RPMI8226 (cell line): ENCODE results near the gene PNMA6E.
"Not testable (repeated sequence)": the region's sequence is repeated elsewhere in the genome, so short reads cannot be mapped to it uniquely, and the experiment has no call there.

ENCODE experiments used
- DNase-seq: peaks from one replicate; pipeline ENCODE4 v3.0.0-alpha.2; 2015

PNMA6E gene

DNA sequence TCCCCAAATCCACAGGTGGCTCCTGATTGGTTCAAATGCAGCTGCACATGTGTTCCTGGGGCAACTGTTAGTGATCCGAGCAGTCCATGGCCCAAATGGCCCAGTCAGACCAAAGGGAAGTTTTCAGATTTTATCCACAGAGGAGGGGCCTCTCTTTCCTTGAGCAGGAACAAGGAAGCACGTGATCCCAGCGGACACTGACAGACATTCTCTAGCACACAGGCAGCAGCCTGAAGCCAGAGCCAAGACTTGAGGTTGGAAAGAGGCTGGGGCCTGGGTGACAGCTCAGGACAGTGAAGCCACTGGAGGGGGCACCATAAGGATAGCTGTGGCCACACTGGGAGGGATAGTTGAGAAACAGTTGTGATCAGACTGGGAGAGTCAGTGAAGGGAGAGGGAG, 6.6 kb upstream of the PNMA6E start:
- DNase-seq = no peak

DNA sequence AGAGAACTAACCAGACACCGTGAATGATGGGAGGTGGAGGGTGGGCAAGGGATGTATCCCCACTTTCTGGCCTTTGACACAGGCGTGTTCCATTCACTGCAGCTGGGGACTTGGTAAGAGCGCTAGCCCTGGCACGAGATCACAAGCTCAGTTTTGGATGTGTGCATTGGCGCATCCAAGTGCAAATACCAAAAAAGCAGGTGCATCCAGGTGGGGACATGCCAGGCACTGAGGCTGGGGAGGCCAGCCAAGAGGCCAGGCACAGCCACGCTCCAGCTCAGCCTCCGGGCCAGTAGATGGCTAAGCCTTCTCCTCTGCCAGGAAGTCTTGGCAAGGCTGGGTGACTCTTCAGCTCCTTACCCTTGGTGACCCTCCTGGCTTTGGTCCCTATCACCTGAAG, 5.8 kb upstream of the PNMA6E start:
- DNase-seq = no peak

DNA sequence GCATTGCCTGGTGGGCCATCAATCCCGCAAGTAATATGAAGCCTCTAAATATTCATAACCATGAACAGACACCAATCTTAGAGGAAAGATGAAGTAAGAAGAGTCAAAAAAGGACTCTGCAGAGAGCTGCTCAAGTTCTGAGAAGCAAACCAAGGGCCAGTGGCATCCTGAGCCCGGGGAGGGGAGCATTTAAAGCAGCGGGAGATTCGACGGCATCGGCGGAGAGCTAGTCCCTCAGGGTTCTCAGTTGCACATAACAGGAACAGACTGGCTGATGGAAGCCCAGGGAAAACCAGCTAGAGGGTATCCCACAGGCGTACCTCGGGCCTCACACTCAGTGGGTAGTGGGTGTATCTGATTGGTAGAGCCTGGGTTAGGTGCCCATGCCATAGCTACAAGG, 4.9 kb upstream of the PNMA6E start:
- DNase-seq = no peak

DNA sequence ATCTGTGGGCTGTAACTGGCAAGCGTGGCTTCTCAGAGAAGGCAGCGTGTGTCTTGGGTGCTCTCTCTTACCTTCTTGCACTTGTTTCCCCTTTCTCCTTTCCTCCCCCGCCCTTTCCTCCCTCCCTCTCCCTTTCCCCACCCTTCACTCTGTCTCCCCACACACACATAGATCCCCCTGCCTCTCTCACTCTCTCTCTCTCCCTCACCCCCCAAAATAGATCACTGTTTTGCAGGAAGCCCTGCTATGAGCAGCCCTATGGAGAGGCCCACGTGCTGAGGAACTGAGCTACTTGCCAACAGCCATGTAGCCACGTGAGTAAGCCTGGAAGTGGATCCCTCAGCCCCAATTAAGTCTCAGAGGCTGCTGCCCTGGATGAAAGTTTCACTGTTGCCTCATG, 4.3 kb upstream of the PNMA6E start:
- DNase-seq = no peak

DNA sequence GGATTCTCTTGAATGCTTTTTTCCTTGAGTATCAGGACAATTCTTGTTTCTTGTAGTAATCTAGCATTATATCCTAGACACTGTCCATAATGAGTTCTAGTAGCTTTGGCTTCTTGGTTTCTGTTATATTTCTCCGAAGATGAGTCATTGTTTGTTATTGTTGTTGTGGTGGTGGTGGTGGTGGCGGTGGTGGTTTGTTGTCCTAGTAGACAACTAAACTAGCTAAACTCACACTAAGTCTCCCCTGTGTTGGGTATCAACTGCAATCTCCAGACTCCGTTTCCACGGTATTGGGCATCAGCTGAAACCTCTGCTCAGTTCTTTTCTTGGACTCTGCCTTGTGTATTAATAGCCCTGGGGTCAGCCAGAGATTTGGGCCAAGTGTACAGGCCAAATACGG, 3.2 kb upstream of the PNMA6E start:
- DNase-seq = not testable (repeated sequence)

DNA sequence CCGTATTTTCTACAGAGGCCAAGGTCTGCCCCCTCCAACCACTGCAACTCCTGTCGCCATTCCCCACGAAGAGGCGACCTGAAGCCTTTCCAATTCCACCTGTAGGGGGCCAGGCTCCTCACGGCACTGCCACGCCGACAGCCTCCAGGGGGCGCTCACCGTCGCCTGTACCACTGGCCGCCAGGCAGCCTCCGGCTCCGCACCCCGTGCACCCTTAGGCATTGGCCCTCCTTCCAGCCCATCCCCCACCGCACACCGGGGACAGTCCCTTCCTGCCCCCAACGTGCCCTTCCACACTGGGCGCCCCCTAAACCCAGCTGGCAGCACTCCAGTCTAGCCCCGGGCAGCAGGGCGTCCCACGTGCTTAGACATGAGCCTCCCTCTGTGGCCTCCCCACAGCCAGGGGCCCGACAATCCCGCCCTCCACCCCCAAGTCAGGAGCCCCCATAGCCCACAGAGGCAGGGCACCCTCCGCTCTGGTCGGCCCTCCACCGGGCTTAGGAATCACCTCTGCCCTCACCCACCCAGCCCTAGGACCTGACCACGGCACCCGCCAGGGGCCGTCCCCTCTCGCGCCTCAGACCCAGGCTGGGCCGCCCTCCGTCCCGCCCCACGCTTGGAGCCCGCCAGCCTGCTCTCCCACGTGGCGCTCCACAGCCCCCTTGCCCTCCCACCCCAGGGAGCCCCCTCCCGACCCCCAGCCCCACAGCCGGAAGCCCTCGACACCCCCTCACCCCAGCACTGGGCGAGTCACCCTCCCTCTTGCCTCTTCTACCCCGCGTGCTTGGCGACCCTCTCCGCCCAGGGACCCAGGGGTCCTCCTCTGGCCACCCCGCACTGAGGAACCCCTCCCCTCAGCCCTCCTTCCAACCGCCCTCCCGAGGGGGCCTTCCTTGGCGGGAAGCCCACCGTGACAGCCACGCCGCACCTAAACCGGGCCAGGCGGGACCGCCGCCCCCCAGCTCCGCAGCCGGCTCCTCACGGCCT, 711 bp downstream of the PNMA6E start:
- peak; percentile 72 for DNase-seq

DNA sequence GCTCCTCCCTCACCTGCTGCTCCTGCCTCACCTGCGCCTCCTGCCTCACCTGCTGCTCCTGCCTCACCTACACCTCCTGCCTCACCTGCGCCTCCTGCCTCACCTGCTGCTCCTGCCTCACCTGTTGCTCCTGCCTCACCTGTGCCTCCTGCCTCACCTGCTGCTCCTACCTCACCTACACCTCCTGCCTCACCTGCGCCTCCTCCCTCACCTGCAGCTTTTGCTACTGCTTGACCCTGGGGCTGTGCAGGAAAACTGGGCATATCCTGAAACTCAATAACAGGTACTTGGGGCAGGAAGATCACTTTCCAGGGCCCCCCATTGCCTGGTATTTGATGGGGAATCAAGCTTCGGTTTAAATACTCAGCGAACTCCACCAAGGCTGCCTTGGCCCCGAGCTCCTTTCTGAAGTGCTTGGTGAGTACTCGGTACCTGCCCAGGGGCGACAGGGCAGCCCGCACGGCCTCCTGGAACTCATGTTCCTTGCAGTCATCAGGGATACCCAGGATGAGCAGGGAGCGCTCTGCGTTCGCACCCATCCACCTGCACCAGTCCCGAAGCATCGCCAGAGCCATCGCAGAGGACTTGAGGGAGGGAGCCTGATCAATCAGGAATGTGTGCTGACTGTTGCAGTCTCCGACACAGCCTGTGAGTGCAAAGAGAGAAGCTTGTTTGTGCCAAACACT, 2.7 kb downstream of the PNMA6E start:
- DNase-seq = no peak

DNA sequence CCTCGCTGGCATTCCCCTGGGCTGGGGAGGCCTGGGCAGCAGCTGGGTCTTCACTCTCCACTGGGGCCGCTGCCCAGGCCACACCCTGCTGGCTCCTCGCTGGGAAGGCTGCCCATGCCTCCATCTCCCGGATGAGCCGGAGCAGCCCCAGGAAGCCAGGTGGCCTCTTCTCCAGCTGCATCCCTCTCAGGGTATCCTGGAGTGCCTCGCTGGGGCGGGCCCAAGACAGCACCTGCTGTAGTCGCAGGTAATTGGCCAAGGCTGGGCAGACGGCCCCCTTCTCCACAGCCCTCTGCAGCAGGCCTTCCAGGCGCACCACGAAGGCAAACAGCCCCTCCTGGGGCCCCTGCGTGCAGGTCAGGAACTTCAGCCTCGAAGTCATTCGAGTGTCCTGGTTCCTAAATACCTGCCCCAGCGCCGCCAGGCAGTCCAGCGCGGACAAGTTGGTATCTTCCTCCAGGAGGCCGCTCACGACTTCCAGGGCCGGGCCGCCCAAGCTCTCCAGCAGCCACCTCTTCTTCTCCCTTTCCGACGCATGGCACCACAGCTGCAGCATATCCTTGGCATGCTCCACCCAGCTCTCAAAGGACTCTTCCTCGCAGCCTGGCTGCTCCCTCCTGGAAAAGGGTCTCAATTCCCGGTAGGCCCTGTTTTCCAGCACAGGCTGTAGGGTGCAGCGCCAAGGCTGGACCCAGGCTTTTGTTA, 3.7 kb downstream of the PNMA6E start:
- no peak for DNase-seq

DNA sequence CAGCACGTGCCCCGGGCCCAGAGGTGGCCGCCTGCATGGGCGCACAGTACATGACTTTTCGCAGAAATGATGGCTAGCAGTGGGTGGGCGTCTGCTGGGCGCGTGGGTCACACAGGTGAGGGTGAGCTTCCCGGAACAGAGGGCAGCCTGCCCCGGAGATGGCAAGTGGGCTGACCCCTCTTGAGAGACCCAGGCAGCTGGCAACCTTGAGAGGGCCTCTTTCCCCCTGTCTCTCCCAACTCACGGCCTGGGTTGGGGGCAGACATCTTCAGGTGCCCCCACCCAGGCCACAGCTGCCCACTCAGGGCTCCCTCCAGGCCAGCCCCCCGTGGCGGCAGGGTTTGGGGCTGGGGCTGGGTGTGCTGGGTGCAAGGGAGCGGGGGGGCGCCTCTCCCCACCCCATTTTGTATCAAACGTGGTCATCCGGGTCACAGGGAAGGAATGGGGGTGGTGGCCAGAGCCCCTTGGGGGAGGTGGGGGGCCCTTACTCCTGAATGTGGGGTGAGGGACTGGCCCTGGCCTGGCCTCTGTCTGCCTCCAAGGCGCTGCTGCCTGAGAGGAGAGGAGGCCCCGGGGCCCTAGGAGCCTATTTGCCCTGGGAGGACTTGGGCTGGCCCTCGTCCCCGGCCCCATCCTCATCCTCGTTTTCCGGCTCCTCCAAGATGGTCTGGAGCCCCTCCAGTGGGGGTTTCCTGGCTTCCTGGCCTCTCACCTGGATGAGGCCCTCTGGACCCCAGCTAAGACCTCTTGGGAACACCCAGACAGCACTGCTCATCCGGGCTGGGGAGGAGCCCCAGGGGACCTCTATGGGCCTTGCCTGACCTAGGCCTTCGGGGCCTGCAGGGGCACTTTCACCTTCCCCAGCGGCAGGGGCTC, 4.6 kb downstream of the PNMA6E start:
- DNase-seq = no peak

DNA sequence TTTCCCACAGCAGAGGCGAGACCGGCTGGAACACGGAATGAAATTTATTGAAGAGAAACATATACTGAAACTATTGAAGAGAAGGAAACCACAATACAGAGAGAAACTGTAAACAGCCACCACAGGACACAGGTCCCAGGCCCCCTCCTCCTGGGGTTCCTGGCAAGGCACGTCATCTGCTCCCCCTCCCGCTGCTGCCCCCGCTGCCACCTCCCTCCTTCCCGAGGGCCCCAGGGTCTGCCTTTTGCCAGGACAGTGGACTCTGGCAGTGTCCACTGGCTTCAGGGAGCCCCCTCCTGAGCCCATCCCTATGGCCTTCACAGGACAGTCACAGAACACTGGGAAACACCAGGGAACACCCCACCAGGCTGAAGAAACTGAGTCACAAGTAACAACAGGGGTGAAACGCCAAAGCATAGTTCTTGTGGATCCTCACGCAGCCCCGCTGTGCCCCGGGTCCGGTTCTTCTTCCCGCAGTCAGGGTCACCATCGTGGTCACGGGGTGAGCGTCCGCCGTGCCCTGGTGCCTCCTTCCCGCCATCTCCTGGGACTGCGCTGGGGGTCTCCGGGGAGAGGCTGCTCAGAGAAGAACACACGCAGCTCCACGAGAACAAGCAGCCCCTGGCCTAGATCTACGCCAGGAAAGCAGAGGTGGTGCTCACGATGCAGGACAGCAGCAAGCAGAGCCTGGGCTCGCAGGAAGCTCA, 5.4 kb downstream of the PNMA6E start:
- no peak for DNase-seq

DNA sequence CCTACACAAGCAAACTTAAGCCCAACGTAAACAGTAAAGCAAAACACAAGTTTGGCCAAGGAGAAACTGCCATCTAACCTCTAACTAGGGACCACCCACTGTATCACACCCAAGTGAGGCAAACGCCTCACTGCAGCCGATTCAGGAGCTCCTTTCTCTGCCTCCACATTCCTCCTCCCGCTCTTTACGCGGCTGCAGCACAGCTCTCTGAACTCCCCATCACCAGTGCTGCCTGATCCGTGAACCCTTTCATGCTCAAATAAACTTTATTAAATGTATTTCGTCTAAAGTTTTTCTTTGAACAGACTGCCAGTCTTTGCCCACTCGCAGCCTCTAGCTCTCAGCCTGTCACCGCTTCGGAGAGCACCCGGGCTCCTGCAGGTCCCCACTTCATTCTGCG, 6.5 kb downstream of the PNMA6E start:
- DNase-seq = no peak

DNA sequence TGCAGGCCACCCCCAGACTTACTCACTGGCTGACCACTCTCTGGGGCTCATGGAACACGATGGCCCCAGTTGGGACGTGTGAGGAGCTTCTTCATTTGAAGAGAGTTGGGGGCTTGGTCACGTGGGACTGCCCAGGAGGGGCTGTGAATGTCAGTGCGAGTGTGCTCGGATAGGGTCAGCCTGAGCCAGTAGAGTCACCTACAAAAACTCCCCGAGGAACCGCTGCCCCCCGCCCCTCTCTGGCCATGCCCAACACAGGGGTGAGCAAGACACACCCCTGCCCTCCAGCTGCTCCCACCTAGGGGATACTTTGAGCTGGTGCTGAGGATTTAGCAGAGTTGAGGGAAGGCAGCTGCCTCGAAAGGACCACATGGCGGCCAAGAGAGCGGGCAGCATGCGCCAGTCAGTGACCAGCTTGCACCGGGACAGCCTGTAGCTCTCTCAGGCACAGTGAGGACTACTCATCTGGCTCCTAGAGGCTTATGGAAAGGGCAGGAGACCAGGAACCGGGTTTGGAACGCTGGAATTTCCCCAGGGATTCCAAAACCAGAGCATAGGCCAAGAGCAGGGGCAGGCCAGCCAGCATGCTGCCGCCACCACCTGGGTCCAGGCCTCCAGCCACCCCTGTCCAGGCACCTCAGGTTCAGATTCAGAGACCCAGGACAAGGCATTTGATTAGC, 8.4 kb downstream of the PNMA6E start:
- no peak for DNase-seq

DNA sequence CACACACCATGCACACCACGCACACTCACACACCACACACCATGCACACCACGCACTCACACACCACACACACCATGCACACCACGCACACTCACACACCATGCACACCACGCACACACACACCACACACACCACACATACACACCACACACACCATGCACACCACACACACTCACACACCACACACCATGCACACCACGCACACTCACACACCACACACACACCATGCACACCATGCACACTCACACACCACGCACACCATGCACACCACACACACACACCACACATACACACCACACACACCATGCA, 11.7 kb downstream of the PNMA6E start:
- DNase-seq = not testable (repeated sequence)

DNA sequence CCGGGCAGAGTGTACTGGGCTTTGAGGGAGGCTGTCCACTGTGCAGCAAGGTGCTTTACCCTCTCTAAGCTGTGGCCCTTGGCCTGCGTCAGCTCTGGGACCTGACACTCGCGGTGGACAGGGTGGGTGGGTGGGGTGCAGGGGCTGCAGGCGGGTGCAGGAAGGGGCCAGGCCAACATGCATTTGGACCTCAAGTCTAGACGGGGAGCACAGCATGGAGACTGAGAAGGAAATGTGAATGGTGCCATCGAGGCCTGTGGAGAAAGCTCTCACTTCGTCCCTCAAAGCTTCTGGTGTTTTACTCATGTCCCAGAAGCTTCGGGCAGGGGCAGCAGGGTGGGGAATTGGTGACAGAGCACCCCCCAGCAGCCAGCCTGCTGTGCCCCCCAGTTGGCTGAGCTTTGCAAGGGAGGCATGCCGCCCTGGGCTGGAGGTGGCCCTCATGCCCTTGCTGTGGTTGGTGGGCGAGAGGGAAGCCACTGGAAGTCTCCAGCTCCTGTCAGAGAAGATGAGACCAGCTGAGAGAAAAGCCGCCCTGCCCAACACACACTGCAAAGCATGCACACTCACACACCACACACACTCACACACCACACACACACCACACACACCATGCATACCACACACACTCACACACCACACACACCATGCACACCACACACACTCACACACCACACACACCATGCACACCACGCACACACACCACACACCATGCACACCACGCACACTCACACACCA, 12.3 kb downstream of the PNMA6E start:
- no peak for DNase-seq

DNA sequence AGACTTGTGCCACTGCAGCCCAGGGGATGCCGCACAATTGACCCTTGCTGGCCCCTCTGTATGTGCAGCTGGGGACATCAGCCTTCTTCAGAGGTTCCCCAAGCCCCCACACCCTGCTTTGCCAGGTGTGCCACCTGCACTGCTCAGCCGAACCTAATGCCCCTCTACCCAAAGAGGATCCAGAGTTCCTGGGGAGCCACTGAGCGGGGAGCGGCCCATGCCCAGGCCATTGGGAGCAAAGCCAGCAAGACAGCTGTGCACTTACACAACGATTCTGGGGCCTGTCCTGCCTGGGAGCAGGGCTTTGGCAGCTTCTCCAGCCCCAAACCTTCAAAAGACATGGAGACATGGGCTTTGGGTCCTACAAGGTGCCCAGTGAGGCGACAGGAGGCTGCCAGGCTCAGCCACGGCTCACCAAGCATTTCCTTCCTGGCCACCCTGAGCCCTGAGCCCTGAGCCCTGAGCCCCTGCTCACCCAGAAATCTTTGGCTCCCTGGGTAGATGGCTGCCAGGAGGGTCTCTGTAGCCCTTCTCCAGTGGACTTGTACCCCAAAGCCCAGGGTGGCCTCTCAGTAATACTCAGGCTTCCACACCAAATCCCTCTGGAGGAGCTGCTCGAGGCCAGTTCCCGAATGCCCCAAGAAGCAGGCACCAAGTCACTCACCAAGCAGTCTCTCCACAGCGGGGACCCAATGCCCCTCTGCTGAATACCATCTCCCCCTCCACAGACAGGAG, 13.0 kb downstream of the PNMA6E start:
- no peak for DNase-seq

DNA sequence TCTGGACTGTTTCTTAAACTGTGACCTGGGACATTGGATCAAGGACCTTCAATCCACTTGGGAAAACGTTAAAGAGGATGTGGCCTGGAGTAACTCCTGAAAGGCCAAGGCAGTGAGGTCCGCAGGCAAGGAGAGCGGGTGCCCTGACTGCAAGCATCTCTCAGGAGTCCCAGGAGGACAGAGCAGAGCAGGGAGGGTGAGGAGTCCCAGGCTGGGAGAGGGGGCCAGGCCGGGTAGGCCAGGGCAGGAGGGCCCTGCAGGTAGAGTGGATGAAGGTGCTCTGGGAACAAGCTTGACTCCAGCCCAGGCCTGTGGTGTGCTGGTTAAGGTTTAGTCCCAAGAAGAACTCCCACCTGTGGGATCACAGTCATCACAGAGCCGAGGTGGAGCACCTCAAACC, 13.8 kb downstream of the PNMA6E start:
- no peak for DNase-seq

DNA sequence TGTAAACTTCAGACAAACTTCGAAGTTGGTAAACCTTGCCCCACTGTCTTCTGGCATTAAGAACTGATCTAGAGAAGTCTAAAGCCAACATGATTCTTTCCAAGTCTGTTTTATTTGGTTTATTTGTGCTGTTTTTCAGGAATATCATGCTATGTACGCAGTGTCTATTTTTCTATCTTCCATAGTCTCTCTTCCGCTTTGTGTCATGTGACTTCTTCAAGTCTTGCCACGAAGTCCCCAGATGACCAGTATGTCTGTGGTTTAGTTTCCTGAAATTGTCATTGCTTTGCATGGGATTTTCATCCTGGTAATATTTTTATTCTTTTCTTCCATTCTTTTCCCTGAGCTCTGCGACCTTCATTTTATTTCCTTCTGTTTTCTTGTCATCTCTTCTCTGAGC, 15.1 kb downstream of the PNMA6E start:
- DNase-seq = no peak

DNA sequence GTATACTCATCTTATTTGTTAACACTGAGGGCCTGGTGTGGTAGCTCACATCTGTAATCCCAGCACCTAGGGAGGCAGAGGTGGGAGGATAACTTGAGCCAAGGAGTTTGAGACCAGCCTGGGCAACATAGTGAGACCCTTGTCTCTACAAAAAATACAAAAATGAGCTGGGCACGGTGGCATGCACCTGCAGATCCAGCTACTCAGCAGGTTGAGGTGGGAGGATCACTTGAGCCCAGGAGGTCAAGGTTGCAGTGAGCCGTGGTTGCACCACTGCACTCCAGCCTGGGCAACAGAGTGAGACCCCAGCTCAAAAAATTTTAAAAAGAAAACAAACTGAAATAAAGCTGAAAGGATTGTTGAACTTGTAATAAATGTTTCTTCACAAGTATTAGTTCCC, 16.2 kb downstream of the PNMA6E start:
- not testable (repeated sequence) for DNase-seq

DNA sequence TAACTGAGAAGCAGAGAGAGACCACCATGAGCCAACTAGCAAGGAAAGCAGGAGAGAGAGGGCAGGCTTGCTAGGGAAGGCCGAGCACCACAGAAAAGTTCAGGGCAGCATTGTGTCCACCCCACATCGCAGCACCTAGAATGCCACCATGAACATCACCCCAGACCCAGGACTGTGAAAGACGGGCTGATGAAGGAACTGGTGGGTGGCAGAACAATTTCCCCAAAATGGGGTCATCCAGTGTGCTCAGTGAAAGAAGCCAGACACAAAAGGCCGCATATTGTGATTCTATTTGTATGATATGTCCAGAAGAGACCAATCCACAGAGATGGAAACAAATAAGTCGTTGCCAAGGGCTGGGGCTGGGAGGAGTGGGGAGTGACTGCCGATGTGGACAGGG, 16.8 kb downstream of the PNMA6E start:
- no peak for DNase-seq
